ENCODE measurements around the gene GRB2. TPM values are rescaled to one million over a fixed set of nuclear protein-coding genes. Genes with fewer than 3 reads are reported as not detected.
"Not testable (repeated sequence)": the region's sequence is repeated elsewhere in the genome, so short reads cannot be mapped to it uniquely, and the experiment has no call there.

GRB2 gene
- polyA plus RNA-seq (ENCODE audit: insufficient read length in 4 of 4): 100 to 1,000 TPM in 2 of 4 donors, 10 to 100 TPM in 2; 96.8 to 117 (median 102) TPM

DNA sequence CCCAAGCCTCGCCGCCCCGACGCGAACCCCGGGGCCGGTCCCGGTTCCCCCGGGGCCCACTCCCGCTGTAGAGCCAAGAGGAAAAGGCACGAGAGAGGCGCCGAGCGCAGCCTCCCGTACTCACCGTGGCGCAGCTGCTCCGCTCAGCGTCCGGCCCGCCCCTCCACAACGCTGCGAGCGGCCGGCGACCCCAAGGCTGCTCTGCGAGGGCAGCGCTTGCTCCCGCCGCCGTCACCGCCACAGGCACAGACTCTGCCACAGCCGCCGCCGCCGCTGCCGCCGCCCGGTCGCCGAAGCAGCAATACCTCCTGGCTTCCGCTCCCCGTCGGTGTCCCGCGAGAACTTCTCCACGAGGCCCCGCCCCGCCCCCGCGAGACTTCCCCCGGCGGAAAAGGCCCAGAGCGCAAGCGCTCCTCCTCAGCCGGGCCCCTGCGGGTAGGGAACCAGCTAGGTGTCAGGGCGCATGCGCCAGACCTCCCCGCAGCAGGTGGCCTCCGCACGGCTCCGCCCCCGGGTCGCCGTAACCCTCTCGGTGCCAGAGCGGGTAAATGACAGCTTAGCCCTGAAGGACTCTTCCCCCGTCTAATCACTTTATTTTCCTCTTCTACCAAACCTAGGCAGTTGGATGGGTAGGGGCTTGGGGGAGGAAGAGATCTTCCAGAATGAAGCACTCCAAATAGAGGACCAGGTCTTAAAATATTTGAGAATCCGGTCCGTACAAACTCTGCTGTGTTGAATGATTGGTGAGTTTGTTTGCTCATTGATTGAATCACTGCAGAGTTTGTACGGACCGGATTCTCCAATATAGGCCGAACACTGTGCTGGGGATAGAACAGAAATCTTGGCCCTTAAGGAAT, at the start of gene GRB2:
TSS of gene GRB2 (minus strand) at position 314 of the 857 bp plus-strand sequence. CDS start 12,050 bp downstream, outside the sequence.
- DNase-seq (ENCODE audit: low read depth in 4 of 4, low spot score in 3 of 4): peak; percentile 87 to 94 (median 91)

DNA sequence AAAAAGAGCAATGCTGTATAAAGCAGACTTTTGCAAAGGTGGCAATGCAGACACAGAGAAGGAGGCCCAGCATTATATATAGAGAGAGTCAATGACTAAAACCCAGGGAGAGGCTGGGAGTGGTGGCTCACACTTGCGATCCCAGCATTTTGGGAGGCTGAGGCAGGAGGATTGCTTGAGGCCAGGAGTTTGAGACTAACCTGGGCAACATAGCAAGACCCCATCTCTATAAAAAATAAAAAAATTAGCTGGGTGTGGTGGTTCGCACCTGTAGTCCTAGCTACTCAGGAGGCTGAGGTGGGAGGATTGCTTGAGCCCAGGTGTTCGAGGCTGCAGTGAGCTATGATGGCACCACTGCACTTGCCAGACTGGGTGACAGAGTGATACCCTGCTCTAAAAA, 49.2 kb upstream of the GRB2 start:
- not testable (repeated sequence) for DNase-seq (ENCODE audit: low read depth in 4 of 4, low spot score in 3 of 4)

- no peak for DNase-seq (ENCODE audit: low read depth in 4 of 4, low spot score in 3 of 4)
These were observed 48.7 kb upstream of the GRB2 start for GRCh38 chr17:75454193-75454592.

- no peak for DNase-seq (ENCODE audit: low read depth in 4 of 4, low spot score in 3 of 4)
These were observed 44.8 kb upstream of the GRB2 start for GRCh38 chr17:75450270-75450669.

DNA sequence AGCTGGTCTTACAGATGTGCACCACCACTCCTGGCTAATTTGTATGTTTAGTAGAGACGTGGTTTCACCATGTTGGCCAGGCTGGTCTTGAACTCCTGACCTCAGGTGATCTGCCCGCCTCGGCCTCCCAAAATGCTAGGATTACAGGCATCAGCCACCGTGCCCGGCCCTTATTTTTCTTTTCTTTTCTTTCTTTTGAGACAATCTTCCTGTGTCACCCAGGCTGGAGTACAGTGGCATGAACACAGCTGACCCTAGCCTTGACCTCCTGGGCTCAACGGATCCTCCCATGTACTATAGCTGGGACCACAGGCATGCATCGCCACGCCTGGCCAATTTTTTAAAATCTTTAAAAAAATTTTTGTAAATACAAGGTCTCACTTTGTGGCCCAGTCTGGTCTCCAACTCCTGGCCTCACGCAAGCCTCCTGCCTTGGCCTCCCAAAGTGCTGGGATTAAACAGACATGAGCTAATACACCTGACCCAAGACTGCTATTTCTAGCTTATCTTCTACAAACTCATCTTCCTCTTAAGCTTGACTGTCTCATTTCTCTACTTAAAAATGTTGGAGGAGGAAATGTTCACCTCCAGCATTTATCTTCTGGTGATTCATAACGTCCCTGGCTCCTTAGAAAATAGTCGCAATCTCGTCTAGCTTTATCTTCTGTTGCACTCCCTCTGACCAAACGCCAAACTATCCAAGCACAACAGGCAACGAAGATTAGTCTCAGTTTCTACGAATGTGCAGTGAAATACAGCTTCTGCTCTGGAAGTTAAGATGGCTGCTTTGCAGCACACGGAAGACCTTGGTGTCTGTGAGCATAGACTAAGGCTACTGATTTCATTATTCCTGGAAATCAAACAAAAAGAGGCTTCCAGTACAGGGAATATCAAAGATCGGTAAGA, 42.7 kb upstream of the GRB2 start:
- DNase-seq (ENCODE audit: low read depth in 4 of 4, low spot score in 3 of 4): no peak

DNA sequence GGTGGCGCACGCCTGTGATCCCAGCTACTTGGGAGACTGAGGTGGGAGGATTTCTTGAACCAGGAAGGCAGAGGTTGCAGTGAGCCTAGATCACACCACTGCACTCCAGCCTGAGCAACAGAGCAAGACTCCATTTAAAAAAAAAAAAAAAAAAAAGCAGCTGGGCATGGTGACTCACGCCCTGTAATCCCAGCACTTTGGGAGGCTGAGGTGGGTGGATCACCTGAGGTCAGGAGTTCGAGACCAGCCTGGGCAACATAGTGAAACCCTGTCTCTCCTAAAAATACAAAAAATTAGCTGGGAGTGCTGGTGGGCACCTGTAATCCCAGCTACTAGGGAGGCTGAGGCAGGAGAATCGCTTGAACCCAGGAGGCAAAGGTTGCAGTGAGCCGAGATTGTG, 40.4 kb upstream of the GRB2 start:
- not testable (repeated sequence) for DNase-seq (ENCODE audit: low read depth in 4 of 4, low spot score in 3 of 4)

DNA sequence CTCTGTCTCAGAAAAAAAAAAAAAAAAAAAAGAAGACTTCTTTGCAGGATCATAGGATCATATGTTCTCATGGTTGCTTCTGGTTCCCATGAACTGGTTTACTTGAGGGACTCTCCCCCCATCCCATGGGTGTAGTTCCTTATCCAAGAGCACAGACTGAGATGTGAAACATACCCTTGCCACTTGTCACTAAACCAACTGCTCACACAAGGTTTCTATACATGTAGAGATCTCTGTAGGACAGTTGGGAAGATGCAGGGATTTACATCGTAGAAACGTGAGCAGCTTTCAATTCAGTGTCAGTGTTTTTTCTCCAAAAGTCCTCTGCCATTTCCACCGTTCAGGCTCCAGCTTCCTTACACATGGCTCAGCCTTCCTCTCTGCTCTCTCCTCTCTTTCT, 39.8 kb upstream of the GRB2 start:
- DNase-seq (ENCODE audit: low read depth in 4 of 4, low spot score in 3 of 4): no peak

DNA sequence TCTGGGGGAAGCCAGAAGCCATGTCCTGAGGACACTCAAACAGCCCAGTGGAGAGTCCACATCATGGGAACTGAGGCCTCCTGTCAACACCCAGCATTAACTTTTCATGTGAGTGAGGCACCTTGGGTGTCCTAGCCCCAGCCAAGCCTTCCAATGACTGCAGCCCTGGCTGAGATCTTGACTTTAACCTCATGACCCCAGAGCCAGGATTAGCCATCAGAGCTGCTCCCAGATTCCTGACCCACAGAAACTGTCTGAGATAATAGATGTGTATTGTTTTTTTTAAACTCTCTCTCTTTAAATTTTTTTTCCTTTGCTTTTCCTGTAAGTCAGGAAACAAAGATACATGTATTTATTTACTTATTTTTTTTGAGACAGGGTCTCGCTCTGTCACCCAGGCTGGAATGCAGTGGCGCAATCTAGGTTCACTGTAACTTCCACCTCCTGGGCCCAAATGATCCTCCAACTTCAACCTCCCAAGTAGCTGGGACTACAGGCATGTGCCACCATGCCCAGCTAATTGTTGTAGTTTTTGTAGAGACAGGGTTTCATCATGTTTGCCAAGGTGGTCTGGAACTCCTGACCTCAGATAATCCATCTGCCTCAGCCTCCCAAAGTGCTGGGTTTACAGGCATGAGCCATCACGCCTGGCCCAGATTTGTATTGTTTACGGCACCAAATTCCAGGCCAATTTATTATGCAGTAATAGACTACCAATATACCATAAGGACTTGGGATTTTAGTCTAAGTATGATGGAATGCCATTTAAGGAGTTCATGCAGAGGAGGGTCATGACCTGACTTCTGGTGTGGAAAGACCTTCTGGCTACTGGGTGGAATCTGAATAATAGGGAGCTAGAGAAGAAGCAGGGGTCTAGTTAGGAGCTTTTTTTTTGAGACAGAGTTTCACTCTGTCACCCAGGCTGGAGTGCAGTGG, 37.0 kb upstream of the GRB2 start:
- no peak for DNase-seq (ENCODE audit: low read depth in 4 of 4, low spot score in 3 of 4)

DNA sequence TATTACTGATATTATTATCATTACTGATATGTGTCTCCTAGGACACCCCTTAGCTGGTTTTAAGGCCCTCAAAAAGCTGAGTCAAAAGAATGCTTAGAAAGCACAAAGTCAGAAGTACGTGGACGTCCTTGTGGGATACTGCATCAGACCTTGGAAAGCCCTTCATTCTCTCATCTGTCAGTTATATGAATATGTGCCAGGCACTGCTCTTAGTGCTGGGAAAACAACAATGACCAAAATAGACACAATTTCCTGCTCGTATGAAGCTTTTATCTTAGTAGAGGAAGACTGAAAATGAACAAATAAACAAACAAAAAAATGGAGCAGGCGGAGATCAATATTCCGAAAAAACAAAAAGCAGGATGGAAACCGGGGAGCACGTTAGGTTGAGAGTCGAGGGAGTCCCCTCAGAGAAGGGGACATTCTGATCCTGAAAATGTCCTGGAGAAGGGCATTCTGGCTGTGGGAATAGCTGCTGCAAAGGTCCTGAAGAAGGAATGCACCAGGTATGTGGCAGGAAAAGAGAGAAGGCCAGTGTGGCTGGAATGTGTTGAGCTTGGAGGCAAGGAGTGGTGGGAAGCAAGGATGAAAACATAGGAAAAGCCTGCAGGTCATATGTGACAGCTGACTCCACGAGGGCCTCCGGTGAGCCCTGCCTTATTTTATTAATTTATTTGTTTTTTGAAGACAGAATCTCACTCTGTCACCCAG, 35.4 kb upstream of the GRB2 start:
- no peak for DNase-seq (ENCODE audit: low read depth in 4 of 4, low spot score in 3 of 4)

- no peak for DNase-seq (ENCODE audit: low read depth in 4 of 4, low spot score in 3 of 4)
These were observed 33.8 kb upstream of the GRB2 start for GRCh38 chr17:75439287-75439686.

DNA sequence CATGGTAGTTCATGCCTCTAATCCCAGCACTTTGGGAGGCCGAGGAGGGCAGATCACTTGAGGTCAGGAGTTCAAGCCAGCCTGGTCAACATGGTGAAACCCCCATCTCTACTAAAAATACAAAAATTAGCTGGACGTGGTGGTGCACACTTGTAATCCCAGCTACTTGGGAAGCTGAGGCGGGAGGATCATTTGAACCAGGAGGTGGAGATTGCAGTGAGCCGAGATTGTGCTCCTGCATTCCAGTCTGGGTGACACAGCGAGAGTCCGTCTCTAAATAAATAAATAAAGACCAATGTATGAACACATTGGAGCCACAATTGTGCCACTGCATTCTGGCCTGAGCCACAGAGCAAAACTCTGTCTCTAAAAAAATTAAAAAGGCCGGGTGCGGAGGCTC, 31.9 kb upstream of the GRB2 start:
- DNase-seq (ENCODE audit: low read depth in 4 of 4, low spot score in 3 of 4): not testable (repeated sequence)

GRCh38 chr17:75434433-75434832, 29.0 kb upstream of the GRB2 start:
- not testable (repeated sequence) for DNase-seq (ENCODE audit: low read depth in 4 of 4, low spot score in 3 of 4)

- DNase-seq (ENCODE audit: low read depth in 4 of 4, low spot score in 3 of 4): no peak
These were observed 27.8 kb upstream of the GRB2 start for GRCh38 chr17:75433218-75433783.

DNA sequence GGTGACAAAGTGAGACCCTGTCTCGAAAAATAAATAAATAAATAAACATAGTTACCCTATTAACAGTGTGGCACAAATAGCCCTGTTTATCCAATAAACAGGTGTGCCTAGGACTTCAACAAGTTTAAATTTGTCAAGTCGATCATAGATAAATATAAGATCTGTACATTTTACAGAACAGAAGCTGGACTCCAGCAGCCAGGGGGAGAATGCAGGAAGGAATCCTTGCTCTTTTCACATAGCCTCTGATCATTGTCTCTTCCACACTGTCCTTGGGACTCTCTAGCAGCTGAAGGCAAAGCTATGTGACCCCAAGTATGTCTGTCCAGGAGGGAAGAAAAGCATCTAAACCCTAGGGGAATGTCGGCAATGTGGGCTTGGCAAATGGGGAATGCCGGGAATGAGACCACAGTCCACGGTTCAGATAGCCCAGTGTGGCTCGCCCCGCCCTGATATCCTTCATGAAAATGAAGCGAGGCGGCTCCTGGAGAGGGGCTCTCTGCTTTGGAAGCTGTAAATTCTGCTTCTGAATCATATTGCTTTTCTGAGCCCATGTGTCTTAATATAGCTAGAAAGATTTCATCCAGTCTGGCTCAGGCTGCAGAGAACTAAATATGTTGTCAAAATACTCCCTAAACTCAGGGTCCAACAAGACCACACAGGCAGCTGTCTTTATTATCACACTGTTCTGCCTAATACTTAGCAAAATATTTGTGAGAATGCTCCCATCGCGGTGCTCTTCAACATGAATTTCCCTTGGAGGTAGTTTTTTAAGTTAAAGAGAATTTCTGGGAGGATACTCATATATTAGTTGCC, 24.9 kb upstream of the GRB2 start:
- no peak for DNase-seq (ENCODE audit: low read depth in 4 of 4, low spot score in 3 of 4)

GRCh38 chr17:75428543-75429469, 23.3 kb upstream of the GRB2 start:
- DNase-seq (ENCODE audit: low read depth in 4 of 4, low spot score in 3 of 4): no peak

DNA sequence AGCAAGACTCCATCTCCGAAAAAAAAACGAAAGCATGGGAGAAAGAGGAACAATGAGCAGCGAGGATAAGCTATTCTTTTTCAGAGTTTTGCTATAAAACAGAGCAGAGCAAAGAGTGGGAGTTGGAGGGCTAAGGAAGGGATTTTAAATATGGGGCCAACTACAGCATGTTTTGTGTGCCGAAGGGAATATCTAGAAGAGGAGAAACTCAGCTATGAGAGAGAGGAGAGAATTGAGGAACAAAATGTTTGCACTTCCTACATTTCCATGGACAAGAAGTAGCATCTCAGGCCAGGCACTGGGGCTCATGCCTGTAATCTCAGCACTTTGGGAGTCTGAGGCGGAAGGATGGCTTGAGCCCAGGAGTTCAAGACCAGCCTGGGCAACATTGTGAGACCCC, 13.1 kb upstream of the GRB2 start:
- DNase-seq (ENCODE audit: low read depth in 4 of 4, low spot score in 3 of 4): no peak

DNA sequence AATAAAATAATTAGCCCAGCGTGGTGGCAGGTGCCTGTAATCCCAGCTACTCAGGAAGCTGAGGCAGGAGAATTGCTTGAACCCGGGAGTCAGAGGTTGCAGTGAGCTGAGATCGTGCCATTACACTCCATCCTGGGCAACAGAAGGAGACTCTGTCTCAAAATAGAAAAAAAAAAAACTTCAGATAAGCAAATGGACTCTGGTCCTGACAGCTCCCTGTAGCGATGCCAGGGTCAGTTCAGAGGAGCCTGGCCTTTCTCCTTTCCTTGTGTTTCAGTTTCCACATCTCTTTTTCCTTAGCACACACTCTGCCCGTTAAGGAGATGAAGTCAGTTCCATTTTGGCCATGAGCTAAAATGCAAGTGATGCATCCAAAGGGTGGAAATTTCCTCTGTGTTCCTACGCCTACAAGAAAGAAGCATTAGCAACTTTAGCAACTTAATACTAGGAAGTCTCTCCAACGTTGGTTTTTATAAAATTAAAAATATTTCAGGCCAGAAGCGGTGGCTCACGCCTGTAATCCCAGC, 11.6 kb upstream of the GRB2 start:
- no peak for DNase-seq (ENCODE audit: low read depth in 4 of 4, low spot score in 3 of 4)
